GM10266 (cell line): ENCODE measurements around the gene SARM1.

ENCODE experiments used
- DNase-seq: peaks from one replicate; pipeline ENCODE4 v3.0.0; 2012; ENCODE audit errors: extremely low spot score
- CTCF ChIP-seq: IDR thresholded peaks from 2 replicates; pipeline ENCODE4 v1.5.1; 2012; ENCODE audit warnings: mild to moderate bottlenecking, low read depth; ENCODE audit not compliant: control insufficient read depth, insufficient read depth; ENCODE audit errors: missing control alignments

The SARM1 gene

GRCh38 chr17:28341516-28341915 lies 30.0 kb upstream of the SARM1 start:
- no peak for TF ChIP-seq CTCF

GRCh38 chr17:28342313-28342712 lies 29.2 kb upstream of the SARM1 start:
- DNase-seq = no peak
- TF ChIP-seq CTCF = no peak

More at GRCh38 chr17:28341516-28341915, 30.0 kb upstream of the SARM1 start:
- no peak for DNase-seq

DNA sequence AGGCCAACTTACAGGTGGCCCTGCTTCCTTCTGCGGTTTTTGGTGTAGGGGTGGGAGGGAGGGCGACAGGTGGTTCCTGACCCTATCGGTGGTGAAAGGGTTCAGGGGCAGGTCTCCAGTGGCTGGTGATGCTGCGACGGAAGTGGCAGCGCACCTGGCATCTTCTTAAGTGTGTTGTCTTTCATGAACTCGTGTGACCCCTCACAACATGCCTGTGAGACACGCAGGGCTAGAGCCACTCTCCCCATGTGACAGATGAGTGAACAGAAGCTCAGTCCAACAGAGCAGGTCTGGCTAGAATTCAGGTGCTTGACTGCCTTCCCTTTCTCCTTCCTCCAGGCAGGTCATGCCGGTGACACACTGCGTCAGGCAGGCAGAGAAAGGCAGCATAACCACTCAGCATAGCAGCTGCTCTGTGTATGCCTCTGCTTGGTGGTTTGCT lies 28.0 kb upstream of the SARM1 start:
- no peak for DNase-seq
- TF ChIP-seq CTCF = no peak

DNA sequence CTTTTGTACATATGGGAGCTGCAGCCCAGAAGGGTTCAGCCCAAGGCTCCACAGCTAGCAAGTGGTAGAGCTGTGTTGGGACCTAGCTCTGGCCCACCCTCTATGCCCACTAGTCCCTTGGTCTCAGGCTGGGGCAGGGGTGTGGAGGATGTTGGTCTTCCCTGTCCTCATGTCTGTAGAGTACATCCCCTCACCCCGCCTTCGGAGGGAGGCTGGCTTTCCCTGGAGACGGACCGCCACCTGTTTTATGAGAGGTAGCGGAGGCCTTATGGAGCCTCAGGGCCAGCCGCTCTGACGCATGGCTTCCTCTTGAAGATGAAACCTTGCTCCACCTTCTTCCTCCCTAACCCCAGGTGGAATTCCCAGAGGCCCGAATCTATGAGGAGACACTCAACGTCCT lies 27.5 kb upstream of the SARM1 start:
- TF ChIP-seq CTCF = no peak
- no peak for DNase-seq

DNA sequence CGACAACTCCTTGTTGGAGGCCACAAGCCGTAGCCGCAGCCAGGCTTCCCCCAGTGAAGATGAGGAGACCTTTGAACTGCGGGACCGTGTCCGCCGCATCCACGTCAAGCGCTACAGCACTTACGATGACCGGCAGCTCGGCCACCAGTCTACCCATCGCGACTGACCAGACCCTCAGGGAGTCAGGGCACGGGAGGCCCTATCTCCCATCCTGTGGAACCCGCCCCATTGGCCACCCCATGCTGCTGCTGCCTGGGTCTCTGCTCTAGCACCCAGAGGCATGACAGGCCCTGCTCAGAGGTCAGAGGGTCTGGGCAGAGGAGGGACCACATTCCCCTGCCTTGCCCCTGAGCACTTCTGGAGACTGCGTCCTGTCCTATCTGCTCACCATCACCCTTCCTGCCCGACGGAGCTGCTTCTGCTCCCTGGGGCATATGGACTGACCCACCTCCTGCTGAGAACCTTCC lies 27.0 kb upstream of the SARM1 start:
- DNase-seq = no peak
- no peak for TF ChIP-seq CTCF

DNA sequence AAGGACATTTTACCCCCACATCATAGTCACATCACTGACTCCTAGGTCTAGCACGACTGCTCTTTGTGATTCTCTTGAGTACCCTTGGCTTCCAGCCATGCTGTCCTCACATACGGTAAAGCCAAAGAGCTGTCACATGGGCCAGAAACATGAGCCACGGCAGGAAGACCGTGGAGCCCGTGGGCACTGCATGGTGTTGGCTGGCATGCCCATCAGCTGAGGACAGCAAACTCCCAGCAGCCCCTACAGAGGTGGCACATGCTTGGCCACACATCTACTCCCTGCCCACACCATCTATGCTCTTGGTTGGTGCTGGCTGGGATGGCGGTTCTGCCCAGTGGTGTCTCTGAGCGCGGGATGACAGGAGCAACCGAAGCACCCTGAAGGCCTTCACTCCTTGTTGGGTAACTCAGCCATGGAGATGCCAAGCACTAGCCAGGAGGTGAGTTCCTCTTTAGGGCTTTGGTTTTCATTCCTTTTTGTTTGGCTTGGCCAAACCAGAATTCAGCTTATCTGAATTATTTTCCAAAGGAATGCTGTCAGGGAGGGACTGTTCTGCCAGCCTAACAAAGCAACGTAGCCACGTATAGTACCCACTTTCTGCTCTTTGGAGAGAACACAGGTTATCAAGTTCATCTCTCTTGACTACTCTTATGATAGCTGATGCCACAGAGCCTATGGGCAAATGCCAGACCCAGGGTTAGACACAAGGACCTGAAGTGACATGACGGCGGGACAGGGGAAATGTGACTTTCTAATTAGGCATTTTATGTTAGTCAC lies 25.9 kb upstream of the SARM1 start:
- no peak for TF ChIP-seq CTCF
- DNase-seq = no peak

- no peak for TF ChIP-seq CTCF
- DNase-seq = no peak
These were observed 25.3 kb upstream of the SARM1 start for GRCh38 chr17:28346199-28346580.
